ENCODE results near the gene WDR46.

The WDR46 gene

GRCh38 chr6:33288921-33289783 lies at the start of gene WDR46, which contains the start of gene PFDN6 (continued):
- TF ChIP-seq ZNF530 (tag by site-specific recombination; IDR thresholded peaks at IDR 0.05; ENCODE audit: low read depth) (no peak), ZBTB48 (tag by site-specific recombination; IDR thresholded peaks at IDR 0.05) (no peak), ZNF202 (tag by site-specific recombination; IDR thresholded peaks at IDR 0.05; ENCODE audit: borderline replicate concordance) (no peak), ZNF16 (tag by site-specific recombination; IDR thresholded peaks at IDR 0.05; ENCODE audit: low read depth) (no peak), ZNF169 (tag by site-specific recombination; IDR thresholded peaks at IDR 0.05) (no peak), ZNF510 (tag by site-specific recombination; IDR thresholded peaks at IDR 0.05; ENCODE audit: insufficient replicate concordance) (no peak), ZBTB6 (tag by site-specific recombination; IDR thresholded peaks at IDR 0.05) (no peak), ZNF571 (tag by site-specific recombination; IDR thresholded peaks at IDR 0.05) (no peak), ZNF624 (tag by site-specific recombination; IDR thresholded peaks at IDR 0.05) (no peak), ZNF776 (tag by site-specific recombination; IDR thresholded peaks at IDR 0.05; ENCODE audit: borderline replicate concordance) (no peak), GFI1B (tag by site-specific recombination; IDR thresholded peaks at IDR 0.05) (no peak), ZFP41 (tag by site-specific recombination; IDR thresholded peaks at IDR 0.05; ENCODE audit: borderline replicate concordance) (no peak), ZNF302 (tag by site-specific recombination; IDR thresholded peaks at IDR 0.05; ENCODE audit: low read depth) (no peak), ZNF560 (tag by site-specific recombination; IDR thresholded peaks at IDR 0.05; ENCODE audit: borderline replicate concordance) (no peak), ZNF174 (tag by site-specific recombination; IDR thresholded peaks at IDR 0.05) (no peak), ZNF558 (tag by site-specific recombination; IDR thresholded peaks at IDR 0.05) (no peak), HOXC10 (CRISPR knock-in tag; IDR thresholded peaks at IDR 0.05) (no peak), ZNF639 (tag by site-specific recombination; IDR thresholded peaks at IDR 0.05) (peak; percentile 45; the same call in 1 of the 2 replicates), ZNF248 (tag by site-specific recombination; IDR thresholded peaks at IDR 0.05) (no peak), ZNF548 (tag by site-specific recombination; IDR thresholded peaks at IDR 0.05) (no peak), PATZ1 (tag by site-specific recombination; IDR thresholded peaks at IDR 0.05) (peak; percentile 46; the same call in 1 of the 2 replicates), ZNF792 (tag by site-specific recombination; IDR thresholded peaks at IDR 0.05) (no peak), ZNF335 (tag by site-specific recombination; conservative IDR thresholded peaks at IDR 0.05) (peak; percentile 97), ZNF350 (tag by site-specific recombination; IDR thresholded peaks at IDR 0.05) (no peak), ZNF555 (tag by site-specific recombination; conservative IDR thresholded peaks at IDR 0.05) (no peak), KLF7 (tag by site-specific recombination; IDR thresholded peaks at IDR 0.05; ENCODE audit: borderline replicate concordance) (peak; percentile 27; the same call in 1 of the 2 replicates)
- TF ChIP-seq, protein P1, sequence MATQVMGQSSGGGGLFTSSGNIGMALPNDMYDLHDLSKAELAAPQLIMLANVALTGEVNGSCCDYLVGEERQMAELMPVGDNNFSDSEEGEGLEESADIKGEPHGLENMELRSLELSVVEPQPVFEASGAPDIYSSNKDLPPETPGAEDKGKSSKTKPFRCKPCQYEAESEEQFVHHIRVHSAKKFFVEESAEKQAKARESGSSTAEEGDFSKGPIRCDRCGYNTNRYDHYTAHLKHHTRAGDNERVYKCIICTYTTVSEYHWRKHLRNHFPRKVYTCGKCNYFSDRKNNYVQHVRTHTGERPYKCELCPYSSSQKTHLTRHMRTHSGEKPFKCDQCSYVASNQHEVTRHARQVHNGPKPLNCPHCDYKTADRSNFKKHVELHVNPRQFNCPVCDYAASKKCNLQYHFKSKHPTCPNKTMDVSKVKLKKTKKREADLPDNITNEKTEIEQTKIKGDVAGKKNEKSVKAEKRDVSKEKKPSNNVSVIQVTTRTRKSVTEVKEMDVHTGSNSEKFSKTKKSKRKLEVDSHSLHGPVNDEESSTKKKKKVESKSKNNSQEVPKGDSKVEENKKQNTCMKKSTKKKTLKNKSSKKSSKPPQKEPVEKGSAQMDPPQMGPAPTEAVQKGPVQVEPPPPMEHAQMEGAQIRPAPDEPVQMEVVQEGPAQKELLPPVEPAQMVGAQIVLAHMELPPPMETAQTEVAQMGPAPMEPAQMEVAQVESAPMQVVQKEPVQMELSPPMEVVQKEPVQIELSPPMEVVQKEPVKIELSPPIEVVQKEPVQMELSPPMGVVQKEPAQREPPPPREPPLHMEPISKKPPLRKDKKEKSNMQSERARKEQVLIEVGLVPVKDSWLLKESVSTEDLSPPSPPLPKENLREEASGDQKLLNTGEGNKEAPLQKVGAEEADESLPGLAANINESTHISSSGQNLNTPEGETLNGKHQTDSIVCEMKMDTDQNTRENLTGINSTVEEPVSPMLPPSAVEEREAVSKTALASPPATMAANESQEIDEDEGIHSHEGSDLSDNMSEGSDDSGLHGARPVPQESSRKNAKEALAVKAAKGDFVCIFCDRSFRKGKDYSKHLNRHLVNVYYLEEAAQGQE (tag by site-specific recombination; IDR thresholded peaks at IDR 0.05) = no peak
- TF ChIP-seq, protein P2, sequence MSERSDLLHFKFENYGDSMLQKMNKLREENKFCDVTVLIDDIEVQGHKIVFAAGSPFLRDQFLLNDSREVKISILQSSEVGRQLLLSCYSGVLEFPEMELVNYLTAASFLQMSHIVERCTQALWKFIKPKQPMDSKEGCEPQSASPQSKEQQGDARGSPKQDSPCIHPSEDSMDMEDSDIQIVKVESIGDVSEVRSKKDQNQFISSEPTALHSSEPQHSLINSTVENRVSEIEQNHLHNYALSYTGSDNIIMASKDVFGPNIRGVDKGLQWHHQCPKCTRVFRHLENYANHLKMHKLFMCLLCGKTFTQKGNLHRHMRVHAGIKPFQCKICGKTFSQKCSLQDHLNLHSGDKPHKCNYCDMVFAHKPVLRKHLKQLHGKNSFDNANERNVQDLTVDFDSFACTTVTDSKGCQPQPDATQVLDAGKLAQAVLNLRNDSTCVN (tag by site-specific recombination; optimal IDR thresholded peaks at IDR 0.05) = no peak
- TF ChIP-seq, protein P3, sequence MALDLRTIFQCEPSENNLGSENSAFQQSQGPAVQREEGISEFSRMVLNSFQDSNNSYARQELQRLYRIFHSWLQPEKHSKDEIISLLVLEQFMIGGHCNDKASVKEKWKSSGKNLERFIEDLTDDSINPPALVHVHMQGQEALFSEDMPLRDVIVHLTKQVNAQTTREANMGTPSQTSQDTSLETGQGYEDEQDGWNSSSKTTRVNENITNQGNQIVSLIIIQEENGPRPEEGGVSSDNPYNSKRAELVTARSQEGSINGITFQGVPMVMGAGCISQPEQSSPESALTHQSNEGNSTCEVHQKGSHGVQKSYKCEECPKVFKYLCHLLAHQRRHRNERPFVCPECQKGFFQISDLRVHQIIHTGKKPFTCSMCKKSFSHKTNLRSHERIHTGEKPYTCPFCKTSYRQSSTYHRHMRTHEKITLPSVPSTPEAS (tag by site-specific recombination; IDR thresholded peaks at IDR 0.05) = no peak

Measured in HEK293 (cell line).